Stimulated activated CD4-positive, alpha-beta T cell treated with anti-CD3 and anti-CD28 coated beads, Interleukin-12 subunit alpha, Interleukin-12 subunit beta, amount 100 ng/mL, for 48 hours (primary cell): ENCODE results near the gene POLRMT.
A peak's percentile ranks its signal among the peaks of the same experiment; 100 is the strongest.

Experiments
- DNase-seq, 3 donors: peaks; one replicate each; pipeline ENCODE4 v3.0.0-alpha.2; 2020; ENCODE audit warnings: low read depth in 2 of 3, low spot score in 1 of 3

The POLRMT gene

DNA sequence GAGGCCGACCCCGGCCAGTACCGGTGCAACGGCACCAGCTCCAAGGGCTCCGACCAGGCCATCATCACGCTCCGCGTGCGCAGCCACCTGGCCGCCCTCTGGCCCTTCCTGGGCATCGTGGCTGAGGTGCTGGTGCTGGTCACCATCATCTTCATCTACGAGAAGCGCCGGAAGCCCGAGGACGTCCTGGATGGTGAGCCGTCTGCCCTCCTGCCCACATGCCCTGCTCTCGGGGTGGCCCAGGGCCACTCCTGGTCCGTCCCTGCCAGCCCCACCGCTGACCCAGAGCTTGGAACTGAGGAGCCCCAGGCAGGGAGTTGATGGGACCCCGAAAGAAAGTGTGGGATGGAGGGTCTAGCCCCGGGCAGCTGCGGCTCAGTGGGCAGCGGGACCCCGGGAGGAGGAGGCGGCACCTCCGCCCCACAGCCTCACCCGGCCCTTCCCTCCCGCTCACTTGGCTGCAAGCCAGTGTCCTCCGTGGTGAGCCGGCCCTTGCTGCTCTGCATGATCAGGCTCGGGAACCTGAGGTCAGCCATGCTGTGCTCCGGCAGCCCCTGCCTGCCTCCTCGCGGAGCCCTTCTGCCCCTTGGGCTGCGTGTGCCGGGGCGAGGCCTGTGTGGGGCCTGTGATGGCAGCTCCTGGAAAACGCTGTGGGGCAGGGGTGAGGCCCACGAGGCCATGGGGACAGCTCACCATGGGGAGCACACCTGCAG, 51.8 kb downstream of the POLRMT start:
- no peak for DNase-seq

DNA sequence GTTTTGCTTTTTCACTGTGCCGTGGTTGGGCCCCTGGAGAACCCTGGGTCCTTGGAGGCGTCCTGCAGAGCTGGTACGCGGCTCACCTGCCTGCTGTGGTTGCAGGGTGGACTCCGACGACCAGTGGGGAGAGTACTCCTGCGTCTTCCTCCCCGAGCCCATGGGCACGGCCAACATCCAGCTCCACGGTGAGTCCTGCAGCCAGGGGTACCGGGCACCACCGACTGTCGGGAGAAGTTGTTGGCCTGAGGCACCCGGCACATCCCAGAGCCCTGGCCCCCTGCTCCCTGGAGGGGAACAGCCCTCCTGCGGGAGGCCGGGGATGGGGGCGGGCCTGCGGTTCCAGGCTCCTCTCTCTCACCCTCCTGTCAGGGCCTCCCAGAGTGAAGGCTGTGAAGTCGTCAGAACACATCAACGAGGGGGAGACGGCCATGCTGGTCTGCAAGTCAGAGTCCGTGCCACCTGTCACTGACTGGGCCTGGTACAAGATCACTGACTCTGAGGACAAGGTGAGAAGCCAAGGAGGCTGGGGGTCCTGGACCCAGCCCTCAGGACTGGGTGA, 53.0 kb downstream of the POLRMT start:
- no peak for DNase-seq

DNA sequence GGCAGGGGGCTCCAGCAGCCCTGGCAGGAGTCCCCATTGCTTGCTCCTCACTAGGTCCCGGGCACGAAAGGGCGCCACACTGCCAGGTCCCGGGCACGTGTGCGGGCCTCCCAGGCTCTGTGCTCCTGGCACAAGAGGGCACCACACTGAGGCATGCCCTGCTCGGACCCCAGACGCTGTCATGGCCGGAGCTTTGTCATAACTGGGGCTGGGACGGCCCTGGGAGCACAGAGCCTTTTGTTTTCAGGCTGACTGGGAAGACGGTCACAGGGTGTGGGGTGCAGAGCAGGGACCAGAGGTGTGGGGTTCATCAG, 53.5 kb downstream of the POLRMT start:
- DNase-seq, result no peak

DNA sequence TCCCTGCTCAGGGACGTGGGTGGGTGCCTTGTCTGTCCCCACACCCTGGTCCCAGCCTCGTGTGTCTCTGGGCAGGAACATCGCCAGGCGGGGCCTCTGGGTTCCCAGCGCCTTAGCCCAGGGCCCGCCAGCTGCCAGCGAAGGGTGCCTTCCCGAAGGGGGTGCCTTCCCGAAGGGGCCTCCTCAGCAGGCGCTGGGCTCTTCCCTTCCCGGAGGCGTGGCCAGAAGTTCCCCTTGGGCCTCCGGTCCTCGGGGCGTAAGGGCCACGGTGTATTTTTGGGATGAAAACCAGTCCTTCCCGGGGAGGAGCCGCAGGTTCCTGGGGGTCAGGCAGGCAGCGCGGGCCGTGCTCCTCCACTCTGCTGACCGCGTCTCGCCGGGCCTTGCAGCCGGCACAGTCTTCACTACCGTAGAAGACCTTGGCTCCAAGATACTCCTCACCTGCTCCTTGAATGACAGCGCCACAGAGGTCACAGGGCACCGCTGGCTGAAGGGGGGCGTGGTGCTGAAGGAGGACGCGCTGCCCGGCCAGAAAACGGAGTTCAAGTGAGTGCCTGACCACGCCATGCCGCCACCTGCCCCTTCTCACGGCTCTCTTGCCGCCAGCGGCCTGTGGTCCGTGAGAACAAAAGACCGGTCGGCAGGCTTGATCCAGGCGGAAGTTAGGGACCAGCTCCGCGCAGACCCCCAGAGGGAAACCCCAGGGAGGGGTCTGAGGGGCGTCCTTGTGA, 54.1 kb downstream of the POLRMT start:
- no peak for DNase-seq

DNA sequence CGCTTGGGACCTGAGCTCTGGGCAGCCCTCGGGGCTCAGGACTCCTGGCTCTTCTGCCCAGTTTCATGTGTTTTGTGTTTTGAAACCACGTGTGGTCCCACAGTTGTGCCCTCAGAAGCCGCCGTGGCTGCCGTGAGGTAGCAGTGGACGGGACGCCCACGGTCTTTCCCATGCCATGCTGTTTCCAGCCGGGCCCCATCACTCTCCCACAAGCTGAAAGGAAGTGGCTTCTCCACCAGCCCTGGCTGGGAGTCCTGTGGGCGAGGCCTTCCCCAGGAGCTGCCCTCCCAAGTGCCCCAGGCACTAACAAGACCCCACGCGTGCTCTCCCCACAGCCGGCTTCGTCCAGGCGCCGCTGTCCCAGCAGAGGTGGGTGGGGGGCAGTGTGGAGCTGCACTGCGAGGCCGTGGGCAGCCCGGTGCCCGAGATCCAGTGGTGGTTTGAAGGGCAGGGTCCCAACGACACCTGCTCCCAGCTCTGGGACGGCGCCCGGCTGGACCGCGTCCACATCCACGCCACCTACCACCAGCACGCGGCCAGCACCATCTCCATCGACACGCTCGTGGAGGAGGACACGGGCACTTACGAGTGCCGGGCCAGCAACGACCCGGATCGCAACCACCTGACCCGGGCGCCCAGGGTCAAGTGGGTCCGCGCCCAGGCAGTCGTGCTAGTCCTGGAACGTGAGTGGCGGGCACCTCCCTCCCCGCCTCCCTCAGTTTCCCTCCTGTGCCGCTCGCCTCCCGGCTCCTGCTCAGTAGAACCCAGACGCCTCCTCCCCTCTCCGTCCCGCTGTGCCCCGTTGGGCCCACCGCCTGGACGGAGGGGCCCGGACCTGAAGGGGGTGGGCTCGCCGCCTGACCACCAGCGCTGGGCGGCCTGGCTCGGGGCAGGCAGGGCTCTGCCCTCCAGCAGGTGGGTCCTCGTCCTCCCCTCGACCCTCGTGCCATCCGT, 55.6 kb downstream of the POLRMT start:
- DNase-seq, result no peak

DNA sequence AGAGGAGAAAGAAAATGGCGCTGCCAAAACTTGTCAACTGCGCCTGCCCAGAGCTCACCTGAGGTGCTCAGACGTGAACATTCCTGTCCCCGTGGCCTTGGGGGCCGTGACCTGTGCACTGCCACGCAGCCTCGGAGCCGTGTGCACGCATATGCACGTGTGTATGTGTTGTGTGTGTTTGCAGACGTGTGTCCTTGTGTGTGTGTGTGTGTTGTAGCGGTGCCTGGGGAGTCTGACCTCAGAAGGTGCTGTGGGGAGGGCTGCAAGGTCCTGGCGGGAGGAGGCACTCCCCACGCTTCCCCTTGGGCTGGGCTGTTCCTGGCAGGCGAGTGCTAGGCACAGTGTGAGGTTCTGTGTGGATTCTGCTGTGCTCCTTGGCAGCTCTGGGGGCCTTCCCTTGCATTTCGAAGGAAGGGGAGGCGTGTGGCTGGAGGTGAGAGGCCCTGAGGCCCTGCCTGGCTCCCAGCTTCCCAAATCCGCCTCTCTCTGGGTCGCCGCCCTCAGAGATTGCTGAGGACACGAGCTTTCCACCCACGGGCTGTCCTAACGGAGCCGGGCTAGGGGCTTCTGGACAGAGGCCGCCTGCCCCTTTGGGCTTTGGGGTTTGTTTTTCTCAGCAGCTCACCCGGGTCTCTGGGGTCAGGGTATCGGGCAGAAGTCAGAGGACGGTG, 56.4 kb downstream of the POLRMT start:
- DNase-seq, result no peak

DNA sequence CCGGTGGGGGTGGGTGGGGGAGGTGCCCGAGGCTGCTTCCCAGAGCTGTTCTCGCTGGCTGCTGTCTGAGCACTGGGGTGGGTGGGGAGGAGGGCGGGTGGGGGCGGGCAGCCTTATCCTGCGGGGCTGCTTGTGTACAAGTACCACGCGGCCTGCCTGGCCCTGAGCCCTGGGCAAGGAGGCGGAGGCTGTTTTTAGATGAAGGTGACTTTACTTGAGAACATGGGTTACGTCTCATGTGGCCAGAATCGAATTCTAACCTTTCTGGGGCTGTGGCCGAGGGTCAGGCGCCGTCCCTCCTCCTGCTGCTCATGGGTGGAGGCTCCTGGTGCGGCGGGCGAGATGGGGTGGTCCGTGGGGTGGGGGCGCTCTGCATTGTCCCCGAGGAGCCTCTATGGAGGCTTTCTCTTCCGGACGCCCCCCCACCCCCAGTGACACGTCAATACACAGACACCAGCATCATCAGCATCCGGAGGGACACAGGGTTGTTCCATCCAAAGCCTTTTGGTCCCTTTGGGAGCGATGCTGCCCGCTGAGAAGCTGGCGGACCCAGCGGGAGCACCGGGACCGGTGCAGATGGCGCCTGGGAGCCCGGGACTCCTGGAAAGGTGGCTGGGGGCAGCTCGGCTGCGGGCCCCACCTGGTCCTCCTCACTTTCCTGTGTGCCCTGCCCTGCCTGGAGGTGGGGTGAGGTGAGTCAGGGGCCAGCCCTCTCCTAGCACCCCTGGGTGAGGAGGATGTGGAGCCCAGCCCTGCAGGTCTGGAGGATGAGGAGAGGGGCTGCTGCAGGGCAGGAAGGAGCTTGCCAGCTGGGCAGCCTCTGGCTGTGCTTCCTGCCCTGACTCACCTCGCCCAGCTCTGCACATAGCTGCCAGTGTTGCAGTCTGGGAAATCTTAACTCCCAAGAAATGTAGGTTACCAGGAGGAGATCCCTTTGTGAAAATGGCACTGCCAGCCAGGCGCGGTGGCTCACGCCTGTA, 57.5 kb downstream of the POLRMT start:
- DNase-seq, result no peak

DNA sequence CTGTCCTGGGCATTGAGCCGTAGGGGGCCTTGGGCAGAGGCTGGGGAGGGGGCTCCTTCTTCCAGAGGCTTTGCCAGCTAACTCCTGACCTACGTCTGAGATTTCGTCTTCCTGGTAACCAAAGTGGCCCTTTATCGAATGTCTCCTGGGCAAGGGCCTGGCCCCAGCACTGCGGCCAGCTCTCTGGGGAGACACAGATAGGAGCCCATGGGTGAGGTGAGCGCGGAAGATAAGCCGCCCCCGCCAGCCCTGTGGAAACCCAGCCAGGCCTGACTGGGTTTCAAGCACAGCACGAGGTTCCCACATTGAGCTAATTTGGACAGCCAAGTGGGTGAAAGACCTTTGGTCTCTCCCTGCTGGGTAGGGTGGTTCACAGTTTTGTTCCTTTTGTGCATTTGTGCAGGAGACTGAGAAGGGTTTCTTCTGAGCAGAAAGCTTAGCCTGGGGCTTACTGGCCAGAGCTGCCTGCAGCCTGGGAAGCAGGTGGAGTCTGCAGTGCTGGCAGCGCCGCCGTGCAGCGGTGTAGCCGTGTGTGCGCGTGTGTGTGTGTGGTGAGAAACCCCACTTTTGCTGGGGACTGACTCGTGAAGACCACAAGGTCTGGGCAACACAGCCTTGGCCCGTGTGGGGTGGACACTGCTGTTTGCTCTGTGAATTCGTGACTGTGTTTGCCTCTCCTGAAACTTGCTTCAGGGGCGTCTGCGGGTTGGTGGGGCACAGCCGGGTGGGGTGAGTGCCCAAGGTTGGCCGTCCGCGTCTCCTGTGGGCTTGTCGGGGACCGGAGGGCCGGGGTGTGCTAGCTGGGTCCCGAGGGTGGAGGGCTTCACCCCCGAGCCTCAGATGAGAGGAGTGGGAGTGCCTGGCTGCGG, 58.4 kb downstream of the POLRMT start:
- no peak for DNase-seq

DNA sequence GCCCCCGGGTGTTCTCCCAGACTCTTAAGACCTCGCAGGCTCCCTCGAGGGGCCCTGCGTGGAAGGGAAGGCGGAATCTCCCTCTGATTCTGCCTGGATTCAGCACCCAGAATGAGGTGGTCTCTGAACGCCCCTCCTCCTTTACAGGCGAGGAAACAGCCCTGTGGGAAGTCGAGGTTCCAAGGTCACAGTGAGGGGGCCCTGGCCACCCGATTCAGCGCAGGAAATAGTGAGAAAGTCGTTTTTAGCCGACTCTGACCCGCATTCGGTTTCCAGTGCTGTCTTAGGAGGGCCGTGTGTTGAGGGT, 59.9 kb downstream of the POLRMT start:
- DNase-seq, result no peak

DNA sequence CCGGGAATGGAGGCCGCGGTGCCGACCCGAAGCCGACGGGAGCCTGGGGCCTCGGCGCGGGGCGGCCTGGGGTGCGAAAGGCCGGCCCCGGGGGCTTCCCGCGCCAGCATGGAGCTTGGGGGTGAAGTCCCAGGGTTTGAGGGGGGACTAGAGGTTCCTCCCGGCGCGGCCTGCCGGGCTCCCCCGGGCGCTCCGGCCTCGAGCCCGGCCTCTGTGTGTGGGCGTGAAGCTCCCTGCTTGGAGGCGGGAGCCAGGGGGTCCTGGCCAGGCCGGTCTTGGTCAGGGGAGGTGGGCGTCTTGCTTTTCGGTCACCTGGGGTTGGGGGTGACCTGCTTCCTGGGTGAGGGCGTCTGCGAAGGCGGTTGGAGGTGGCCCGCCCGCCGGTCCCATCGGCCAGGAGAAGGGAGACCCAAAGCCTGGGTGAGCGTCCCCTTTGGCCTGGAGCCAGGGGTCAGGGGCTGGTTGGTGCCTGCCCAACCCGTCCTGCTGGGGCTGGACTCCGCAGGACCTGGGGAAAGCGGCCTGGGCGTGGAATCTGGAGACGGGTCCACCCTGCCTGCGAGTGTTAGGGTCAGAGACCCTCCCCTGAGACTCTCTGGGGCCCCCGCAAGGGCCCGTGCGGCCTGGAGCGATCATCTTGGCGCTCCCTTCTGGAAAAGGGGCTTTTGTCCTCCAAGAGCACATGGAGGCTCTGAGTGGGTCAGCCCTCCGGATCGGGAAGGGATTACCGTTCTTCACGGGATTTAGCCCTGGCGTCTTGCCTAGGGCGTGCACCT, 60.4 kb downstream of the POLRMT start:
- no peak for DNase-seq

DNA sequence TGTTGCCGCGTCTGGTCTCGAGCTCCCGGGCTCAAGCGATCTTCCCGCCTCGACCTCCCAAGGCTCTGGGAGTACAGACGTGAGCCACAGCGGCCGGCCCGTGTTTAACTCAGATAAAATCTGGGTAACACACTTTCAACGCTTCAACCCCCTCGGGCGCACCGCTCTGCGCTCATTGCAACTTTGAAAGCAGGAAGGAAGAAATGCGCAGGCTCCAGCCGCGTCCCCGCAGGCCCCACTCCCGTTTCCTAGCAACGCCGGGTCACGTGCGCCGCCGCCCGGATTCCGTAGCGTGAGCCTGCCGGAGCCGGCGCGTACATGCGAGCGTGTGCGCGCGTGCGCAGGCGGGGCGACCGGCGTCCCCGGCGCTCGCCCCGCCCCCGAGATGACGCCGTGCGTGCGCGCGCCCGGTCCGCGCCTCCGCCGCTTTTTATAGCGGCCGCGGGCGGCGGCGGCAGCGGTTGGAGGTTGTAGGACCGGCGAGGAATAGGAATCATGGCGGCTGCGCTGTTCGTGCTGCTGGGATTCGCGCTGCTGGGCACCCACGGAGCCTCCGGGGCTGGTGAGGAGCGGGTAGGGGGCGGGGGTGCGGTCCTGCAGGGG, 61.1 kb downstream of the POLRMT start, which contains the start of gene BSG:
Gene BSG (plus strand): TSS at position 457 of the 603 bp plus-strand sequence. CDS start 39 bp downstream, at position 496.
- DNase-seq, result peak; percentile 97 to 99 (median 97)

DNA sequence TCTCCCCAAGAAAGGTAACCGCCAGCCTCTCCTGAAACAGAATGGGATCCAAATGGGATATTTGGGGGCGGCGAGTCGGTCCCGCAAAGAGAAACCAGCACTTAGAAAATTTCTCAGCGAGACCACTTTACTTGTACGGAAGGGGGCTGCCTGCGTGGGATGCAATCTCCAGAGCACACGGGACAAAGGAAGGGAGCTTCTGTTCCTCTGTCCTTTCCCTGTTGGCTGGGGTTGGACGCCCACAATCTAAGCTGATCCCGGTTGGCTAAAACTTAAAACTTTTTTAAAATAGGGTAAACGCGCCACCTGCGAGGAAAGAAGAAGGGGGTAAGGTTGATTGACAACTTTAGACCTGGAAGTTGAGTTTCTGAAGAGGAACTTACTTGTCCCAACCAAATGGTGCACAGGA, 61.8 kb downstream of the POLRMT start:
- no peak for DNase-seq

DNA sequence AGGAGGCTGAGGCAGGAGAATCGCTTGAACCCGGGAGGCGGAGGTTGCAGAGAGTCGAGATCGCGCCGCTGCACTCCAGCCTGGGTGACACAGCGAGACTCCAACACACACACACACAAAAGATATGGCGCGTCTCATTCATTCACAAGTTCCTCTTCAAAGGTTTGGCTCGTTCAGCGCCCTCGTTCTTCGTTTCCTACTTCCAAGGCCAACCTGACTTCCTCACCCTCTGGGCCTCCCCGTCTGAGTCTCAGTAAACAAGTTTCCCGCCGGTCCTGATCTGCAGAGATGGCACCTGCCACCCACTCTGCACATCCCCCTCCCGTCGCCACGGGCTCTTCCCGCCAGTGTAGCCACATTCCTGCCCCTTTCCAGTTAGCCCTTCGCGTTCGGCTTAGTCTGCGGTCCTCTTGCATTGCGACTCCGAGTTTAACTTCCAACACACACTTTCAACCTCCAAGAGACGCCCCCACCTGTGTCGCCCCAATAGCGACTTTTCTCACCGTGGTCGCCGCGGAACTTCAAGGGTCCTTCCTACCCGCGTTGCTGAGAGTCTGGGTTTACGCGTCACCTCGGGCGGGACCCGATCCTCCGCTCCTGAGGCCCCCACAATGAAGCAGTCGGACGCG, 62.3 kb downstream of the POLRMT start:
- DNase-seq, result peak; percentile 36 to 44 (median 42)

DNA sequence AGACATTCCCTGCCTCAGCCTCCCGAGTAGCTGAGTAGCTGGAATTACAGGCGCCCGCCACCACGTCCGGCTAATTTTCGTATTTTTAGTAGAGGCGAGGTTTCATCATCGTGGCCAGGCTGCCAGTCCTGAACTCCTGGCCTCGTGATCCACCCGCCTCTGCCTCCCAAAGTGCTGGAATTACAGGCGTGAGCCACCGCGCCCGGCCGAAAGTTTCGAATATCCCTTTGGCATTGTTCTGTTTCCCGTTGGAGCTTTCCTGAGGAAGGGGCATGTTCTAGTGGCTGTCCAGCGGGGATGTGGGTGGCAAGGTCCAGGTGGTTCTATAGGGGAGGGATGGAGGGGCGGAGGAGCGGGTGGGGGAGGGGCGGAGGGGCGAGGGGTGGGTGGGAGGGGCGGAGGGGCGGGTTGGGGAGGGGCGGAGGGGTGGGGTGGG, 63.1 kb downstream of the POLRMT start:
- DNase-seq, result no peak

DNA sequence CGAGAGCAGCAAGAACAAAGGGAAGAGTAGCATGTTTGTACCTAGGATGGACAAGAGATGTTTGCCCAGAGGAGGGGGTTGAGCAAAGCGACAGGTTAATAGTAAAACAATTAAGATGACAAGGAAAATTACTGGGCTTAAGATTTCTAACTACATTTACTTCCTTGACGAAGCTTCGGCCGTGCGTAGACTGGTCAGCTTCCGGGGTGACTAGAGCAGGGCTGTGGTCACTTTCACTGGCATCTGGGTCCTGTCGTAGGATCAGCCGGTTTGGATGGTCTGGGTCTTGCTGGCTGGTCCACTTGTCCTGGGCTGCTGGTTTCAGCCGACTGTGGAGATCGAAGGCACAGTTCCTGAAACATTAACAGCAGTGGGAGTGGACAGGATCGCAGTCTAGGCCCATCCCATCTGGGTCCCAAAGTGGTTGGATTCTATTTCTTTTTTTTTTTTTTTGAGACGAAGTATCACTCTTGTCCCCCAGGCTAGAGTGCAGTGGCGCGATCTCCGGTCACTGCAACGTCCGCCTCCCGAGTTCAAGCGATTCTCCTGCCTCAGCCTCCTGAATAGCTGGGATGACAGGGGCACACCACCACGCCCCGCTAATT, 65.9 kb downstream of the POLRMT start:
- no peak for DNase-seq
